Measurements from ENCODE around the gene TRPM2. TPM values are rescaled to one million over a fixed set of nuclear protein-coding genes. Genes with fewer than 3 reads are reported as not detected.
A peak's percentile ranks its signal among the peaks of the same experiment; 100 is the strongest.
"Not testable (repeated sequence)": the region's sequence is repeated elsewhere in the genome, so short reads cannot be mapped to it uniquely, and the experiment has no call there.

The TRPM2 gene
- total RNA-seq, 4 donors from 2014 or later, result 1.1 to 27.2 (median 3.3) TPM

GRCh38 chr21:44391345-44392091 is 38.1 kb downstream of the TRPM2 start:
- no peaks in the 10 kb centered on the region for H3K9me3 ChIP-seq
- H3K36me3 ChIP-seq, result no peaks in the 10 kb centered on the region
- H3K4me3 ChIP-seq, result no peak overlapping the region
- no peak overlapping the region for H3K27ac ChIP-seq
- DNase-seq, result peak in 2 of 3 donors; percentile 38 to 69
- TF ChIP-seq, protein P1, sequence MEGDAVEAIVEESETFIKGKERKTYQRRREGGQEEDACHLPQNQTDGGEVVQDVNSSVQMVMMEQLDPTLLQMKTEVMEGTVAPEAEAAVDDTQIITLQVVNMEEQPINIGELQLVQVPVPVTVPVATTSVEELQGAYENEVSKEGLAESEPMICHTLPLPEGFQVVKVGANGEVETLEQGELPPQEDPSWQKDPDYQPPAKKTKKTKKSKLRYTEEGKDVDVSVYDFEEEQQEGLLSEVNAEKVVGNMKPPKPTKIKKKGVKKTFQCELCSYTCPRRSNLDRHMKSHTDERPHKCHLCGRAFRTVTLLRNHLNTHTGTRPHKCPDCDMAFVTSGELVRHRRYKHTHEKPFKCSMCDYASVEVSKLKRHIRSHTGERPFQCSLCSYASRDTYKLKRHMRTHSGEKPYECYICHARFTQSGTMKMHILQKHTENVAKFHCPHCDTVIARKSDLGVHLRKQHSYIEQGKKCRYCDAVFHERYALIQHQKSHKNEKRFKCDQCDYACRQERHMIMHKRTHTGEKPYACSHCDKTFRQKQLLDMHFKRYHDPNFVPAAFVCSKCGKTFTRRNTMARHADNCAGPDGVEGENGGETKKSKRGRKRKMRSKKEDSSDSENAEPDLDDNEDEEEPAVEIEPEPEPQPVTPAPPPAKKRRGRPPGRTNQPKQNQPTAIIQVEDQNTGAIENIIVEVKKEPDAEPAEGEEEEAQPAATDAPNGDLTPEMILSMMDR (IDR thresholded peaks at IDR 0.05), result no peak
- TF ChIP-seq POLR2A (IDR thresholded peaks at IDR 0.05), result no peak
- no peaks in the 10 kb centered on the region for H3K27me3 ChIP-seq
- H3K4me1 ChIP-seq, result no peaks in the 10 kb centered on the region

- peak in 1 of 3 donors; percentile 18 for DNase-seq
- Histone ChIP-seq H3K27me3 (no peaks in the 10 kb centered on the region), H3K4me1 (no peaks in the 10 kb centered on the region), H3K27ac (no peak overlapping the region), H3K9me3 (no peaks in the 10 kb centered on the region), H3K4me3 (no peak overlapping the region), H3K36me3 (no peaks in the 10 kb centered on the region)
- no peak for TF ChIP-seq POLR2A (IDR thresholded peaks at IDR 0.05)
- TF ChIP-seq, protein P1 (IDR thresholded peaks at IDR 0.05), result no peak
Observed at GRCh38 chr21:44392185-44392584, 38.8 kb downstream of the TRPM2 start.

DNA sequence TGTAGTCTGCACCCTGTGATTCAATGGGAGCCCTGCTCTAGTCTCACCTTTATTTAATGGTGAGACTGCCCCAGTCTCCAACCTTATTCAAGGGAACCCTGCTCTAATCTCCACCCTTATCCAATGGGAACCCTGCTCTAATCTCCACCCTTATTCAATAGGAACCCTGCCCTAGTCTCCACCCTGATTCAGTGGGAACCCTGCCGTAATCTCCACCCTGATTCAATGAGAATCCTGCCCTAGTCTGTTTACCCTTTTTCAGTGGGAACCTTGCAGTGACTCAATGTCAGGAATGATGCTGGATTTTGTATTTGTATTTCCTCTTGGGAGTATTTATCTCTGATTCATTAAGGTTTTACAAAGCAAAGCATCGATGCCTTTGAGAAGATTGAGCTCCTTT is 39.5 kb downstream of the TRPM2 start:
- Histone ChIP-seq H3K36me3 (no peaks in the 10 kb centered on the region), H3K9me3 (no peaks in the 10 kb centered on the region), H3K4me1 (no peaks in the 10 kb centered on the region), H3K27ac (no peak overlapping the region), H3K27me3 (no peaks in the 10 kb centered on the region), H3K4me3 (no peak overlapping the region)
- peak in 1 of 3 donors; percentile 5 for DNase-seq
- TF ChIP-seq, protein P1 (IDR thresholded peaks at IDR 0.05), result no peak
- no peak for TF ChIP-seq POLR2A (IDR thresholded peaks at IDR 0.05)

DNA sequence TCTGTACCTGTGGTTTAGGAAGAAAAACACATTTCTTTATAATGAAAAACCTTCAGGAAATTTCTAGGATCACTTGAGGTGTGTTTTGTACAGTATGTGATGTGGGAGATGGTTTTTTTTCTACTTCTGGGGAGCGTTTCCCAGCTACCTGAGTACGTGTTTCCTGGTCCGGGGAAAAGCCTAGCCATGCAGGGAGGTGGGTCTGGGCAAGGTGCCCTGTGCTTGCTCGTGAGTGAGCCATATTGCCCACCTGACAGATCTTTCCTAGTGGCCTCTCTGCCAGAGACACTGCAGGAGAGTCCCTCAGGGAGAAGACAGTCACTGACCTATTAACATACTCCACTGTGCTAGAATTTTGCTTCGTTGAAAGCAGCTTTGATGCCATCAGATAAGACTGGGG is 41.3 kb downstream of the TRPM2 start:
- peak in 1 of 3 donors; percentile 24 for DNase-seq
- no peak for TF ChIP-seq POLR2A (IDR thresholded peaks at IDR 0.05)
- TF ChIP-seq, protein P1 (IDR thresholded peaks at IDR 0.05), result no peak

DNA sequence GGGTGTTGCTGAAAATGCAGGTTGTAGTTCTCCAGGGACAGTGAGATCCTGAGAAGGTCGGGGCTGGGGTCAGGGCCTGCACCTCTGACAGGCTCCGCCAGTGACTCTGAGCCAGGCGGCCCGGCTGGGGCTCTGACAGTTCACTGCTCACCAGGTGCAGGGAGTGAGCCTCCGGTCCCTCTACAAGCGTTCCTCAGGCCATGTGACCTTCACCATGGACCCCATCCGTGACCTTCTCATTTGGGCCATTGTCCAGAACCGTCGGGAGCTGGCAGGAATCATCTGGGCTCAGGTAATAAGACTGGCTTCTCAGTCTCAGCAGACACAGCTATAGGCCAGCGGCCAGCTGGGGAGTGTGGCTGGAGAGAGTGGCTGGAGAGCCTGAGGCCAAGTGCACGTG is 41.8 kb downstream of the TRPM2 start:
- H3K27ac ChIP-seq, result no peak overlapping the region
- no peaks in the 10 kb centered on the region for H3K36me3 ChIP-seq
- H3K27me3 ChIP-seq, result no peaks in the 10 kb centered on the region
- H3K9me3 ChIP-seq, result no peaks in the 10 kb centered on the region
- H3K4me3 ChIP-seq, result no peak overlapping the region
- TF ChIP-seq, protein P1 (IDR thresholded peaks at IDR 0.05), result no peak
- no peak for TF ChIP-seq POLR2A (IDR thresholded peaks at IDR 0.05)
- peak in 1 of 3 donors; percentile 31 for DNase-seq
- no peaks in the 10 kb centered on the region for H3K4me1 ChIP-seq

More for the DNA sequence above, 41.3 kb downstream of the TRPM2 start:
- Histone ChIP-seq H3K4me1 (no peaks in the 10 kb centered on the region), H3K27ac (no peak overlapping the region), H3K9me3 (no peaks in the 10 kb centered on the region), H3K4me3 (no peak overlapping the region), H3K36me3 (no peaks in the 10 kb centered on the region), H3K27me3 (no peaks in the 10 kb centered on the region)

DNA sequence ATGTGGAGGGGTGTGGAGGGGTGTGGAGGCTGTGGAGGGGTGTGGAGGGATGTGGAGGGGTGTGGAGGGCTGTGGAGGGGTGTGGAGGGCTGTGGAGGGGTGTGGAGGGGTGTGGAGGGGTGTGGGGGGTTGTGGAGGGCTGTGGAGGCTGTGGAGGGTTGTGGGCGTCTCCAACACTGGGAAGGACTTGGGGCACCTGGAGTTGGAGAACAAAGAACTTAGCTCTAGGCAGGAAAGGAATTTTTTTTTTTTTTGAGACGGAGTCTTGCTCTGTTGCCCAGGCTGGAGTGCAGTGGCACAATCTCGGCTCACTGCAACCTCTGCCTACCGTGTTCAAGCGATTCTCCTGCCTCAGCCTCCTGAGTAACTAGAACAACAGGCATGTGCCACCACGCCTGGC is 43.4 kb downstream of the TRPM2 start:
- not testable (repeated sequence) for H3K9me3 ChIP-seq, H3K36me3 ChIP-seq, H3K4me3 ChIP-seq, H3K27ac ChIP-seq, H3K4me1 ChIP-seq, H3K27me3 ChIP-seq, DNase-seq

Data from Peyer's patch (tissue), 4 donors.